Smooth muscle cell (in vitro differentiated cells): ENCODE data around the gene IGLON5. TPM values are rescaled to one million over a fixed set of nuclear protein-coding genes. Genes with fewer than 3 reads are reported as not detected.

Source experiments
- DNase-seq: peaks from one replicate; lab custom pipeline; 2025; ENCODE audit not compliant: unreplicated experiment; lab: John Stamatoyannopoulos, UW
- H2AFZ ChIP-seq: fragments of 200-600 bp; sonication (generic); 2 replicates; pipeline ENCODE4 v1.6.0; 2016; ENCODE audit warnings: antibody characterized with exemption, low read depth, mild to moderate bottlenecking
- H3F3A ChIP-seq: fragments of 200-600 bp; sonication (generic); 2 replicates; pipeline ENCODE4 v1.6.0; 2017; ENCODE audit warnings: antibody characterized with exemption, low read depth
- H3K27ac ChIP-seq: fragments of 200-600 bp; sonication (generic); 2 replicates; pipeline ENCODE4 v1.5.1; 2016; ENCODE audit warnings: low read depth, mild to moderate bottlenecking
- H3K27me3 ChIP-seq: fragments of 200-600 bp; sonication (generic); 2 replicates; pipeline ENCODE4 v1.6.1; 2016; ENCODE audit warnings: low read depth, mild to moderate bottlenecking
- H3K36me3 ChIP-seq: fragments of 200-600 bp; sonication (generic); 2 replicates; pipeline ENCODE4 v1.5.1; 2016; ENCODE audit warnings: low read depth
- H3K4me1 ChIP-seq: fragments of 200-600 bp; sonication (generic); 2 replicates; pipeline ENCODE4 v1.5.1; 2016; ENCODE audit warnings: low read depth
- H3K4me2 ChIP-seq: fragments of 200-600 bp; sonication (generic); 2 replicates; pipeline ENCODE4 v1.6.0; 2016; ENCODE audit warnings: mild to moderate bottlenecking
- H3K4me3 ChIP-seq: fragments of 200-600 bp; sonication (generic); 2 replicates; pipeline ENCODE4 v1.5.1; 2016; ENCODE audit warnings: mild to moderate bottlenecking
- H3K79me2 ChIP-seq: fragments of 200-600 bp; sonication (generic); 2 replicates; pipeline ENCODE4 v1.6.0; 2016; ENCODE audit warnings: low read depth, mild to moderate bottlenecking
- H3K9ac ChIP-seq: fragments of 200-600 bp; sonication (generic); 2 replicates; pipeline ENCODE4 v1.6.0; 2016; ENCODE audit warnings: low read depth
- H3K9me3 ChIP-seq: fragments of 200-600 bp; sonication (generic); replicated peaks from 2 replicates; pipeline ENCODE4 v1.5.1; 2016; ENCODE audit warnings: low read depth
- H4K20me1 ChIP-seq: fragments of 200-600 bp; sonication (generic); 2 replicates; pipeline ENCODE4 v1.6.0; 2016; ENCODE audit warnings: low read depth
- WGBS: methylation state at CpG from one replicate; pipeline ENCODE4 v1.1.7; 2016; ENCODE audit warnings: low lambda C conversion rate; 5-methylcytosine and 5-hydroxymethylcytosine counted together
- polyA plus RNA-seq: library from polyadenylated mRNA; unstranded; fragments of >200 nt; fragmentation: Nextera tagmentation; extraction: Ambion mirVana; gene quantifications from 2 replicates; pipeline ENCODE4 v1.2.1, GENCODE V29; 2016
- total RNA-seq: library from RNA; depleted of rRNA; stranded (reverse); fragments of >200 nt; gene quantifications from 2 replicates; pipeline ENCODE4 v1.2.3, GENCODE V29; 2014
- TF ChIP-seq, protein P1 (sequence below): fragments of 200-600 bp; sonication (generic); IDR thresholded peaks from 2 replicates; pipeline ENCODE4 v1.5.1; 2017; ENCODE audit warnings: borderline replicate concordance, mild to moderate bottlenecking, antibody characterized with exemption; ENCODE audit not compliant: insufficient read depth, poor library complexity, severe bottlenecking

Gene IGLON5
- total and polyA plus RNA-seq, 2 experiments from 2014 or later, result 3.5 to 3.8 TPM

DNA sequence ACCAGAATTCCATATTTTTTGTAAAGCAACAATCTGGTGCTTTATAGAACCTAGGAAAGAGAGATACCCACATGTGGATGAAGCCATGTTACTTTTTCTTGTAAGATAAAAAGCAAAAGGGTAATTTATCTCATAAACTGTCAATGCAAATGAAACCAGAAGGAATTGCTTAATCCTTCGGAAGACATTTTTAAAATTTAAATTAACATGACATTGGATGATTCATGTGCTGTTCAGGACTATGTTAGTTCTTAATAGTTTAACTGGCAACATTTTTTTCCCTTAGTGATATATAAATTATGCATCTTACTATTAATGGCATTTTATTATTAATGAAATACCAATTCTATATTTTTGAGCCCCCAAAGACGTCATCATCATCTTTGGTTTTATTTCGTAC is 25.8 kb upstream of the IGLON5 start:
- no peak for DNase-seq

DNA sequence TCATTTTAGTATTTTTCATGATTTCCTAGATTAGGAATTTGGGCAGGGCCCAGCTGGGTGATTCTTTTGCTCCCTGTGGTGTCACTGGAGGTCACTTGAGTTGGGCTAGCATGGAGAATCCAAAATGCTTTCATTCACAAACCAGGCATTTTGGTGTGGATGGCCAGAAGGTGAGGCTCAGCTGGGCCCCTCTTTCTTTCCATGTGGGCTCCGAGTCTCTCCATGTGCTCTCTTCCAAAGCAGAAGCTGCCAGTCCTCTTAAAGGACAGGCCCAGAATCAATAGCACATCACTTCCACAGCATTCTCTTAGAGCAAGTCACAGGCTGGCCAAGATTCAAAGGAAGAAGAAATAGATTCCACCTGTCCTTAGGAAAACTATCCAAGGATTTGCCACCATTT is 21.8 kb upstream of the IGLON5 start:
- H3F3A ChIP-seq, result no peaks in the 10 kb centered on the region
- H3K9ac ChIP-seq, result no peak overlapping the region
- H3K27ac ChIP-seq, result no peak overlapping the region
- no peak overlapping the region for H3K4me2 ChIP-seq
- H4K20me1 ChIP-seq, result no peaks in the 10 kb centered on the region
- H3K4me1 ChIP-seq, result peaks cover 7% of the 10 kb centered on the region
- no peaks in the 10 kb centered on the region for H3K27me3 ChIP-seq
- H2AFZ ChIP-seq, result no peak overlapping the region
- no peaks in the 10 kb centered on the region for H3K9me3 ChIP-seq
- H3K36me3 ChIP-seq, result no peaks in the 10 kb centered on the region
- TF ChIP-seq, protein P1, sequence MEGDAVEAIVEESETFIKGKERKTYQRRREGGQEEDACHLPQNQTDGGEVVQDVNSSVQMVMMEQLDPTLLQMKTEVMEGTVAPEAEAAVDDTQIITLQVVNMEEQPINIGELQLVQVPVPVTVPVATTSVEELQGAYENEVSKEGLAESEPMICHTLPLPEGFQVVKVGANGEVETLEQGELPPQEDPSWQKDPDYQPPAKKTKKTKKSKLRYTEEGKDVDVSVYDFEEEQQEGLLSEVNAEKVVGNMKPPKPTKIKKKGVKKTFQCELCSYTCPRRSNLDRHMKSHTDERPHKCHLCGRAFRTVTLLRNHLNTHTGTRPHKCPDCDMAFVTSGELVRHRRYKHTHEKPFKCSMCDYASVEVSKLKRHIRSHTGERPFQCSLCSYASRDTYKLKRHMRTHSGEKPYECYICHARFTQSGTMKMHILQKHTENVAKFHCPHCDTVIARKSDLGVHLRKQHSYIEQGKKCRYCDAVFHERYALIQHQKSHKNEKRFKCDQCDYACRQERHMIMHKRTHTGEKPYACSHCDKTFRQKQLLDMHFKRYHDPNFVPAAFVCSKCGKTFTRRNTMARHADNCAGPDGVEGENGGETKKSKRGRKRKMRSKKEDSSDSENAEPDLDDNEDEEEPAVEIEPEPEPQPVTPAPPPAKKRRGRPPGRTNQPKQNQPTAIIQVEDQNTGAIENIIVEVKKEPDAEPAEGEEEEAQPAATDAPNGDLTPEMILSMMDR, result no peak
- 86% methylated on average over 1 of the region's 1 CpG for WGBS
- no peaks in the 10 kb centered on the region for H3K79me2 ChIP-seq
- H3K4me3 ChIP-seq, result no peak overlapping the region
- no peak for DNase-seq

More for the DNA sequence above, 25.8 kb upstream of the IGLON5 start:
- no peaks in the 10 kb centered on the region for H3K9me3 ChIP-seq
- no peak overlapping the region for H3K4me3 ChIP-seq
- no peaks in the 10 kb centered on the region for H3K27me3 ChIP-seq
- no peaks in the 10 kb centered on the region for H3K36me3 ChIP-seq
- no peak overlapping the region for H3K4me2 ChIP-seq
- TF ChIP-seq, protein P1, result no peak
- H4K20me1 ChIP-seq, result no peaks in the 10 kb centered on the region
- H3K27ac ChIP-seq, result no peak overlapping the region
- no peak overlapping the region for H3K9ac ChIP-seq
- no peaks in the 10 kb centered on the region for H3F3A ChIP-seq
- WGBS, result 81% methylated on average over 3 of the region's 3 CpGs
- H2AFZ ChIP-seq, result no peak overlapping the region
- H3K79me2 ChIP-seq, result no peaks in the 10 kb centered on the region
- no peaks in the 10 kb centered on the region for H3K4me1 ChIP-seq

DNA sequence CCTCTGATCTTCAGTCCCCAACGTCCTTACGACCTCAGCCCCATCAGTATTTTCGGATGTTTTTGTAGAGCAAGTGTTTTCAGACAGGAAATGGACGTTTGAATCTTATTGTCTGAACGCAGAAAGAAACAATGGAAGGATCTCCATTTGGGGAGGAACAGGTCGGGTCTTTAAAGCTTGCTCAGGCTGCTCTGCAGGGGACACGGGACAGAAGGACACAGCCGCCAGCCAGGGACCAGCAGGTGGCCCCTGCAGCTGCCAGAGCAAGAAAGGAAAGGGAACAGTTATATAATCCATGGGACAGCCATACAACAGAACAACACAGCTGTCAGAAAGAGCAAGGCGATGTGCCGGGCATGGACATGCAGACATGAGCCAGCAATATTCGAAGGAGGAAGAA is 18.5 kb upstream of the IGLON5 start:
- Histone ChIP-seq H4K20me1 (no peaks in the 10 kb centered on the region), H3K4me1 (peaks cover 7% of the 10 kb centered on the region), H3K27ac (no peak overlapping the region), H3F3A (no peaks in the 10 kb centered on the region), H3K27me3 (peaks cover 4% of the 10 kb centered on the region), H3K9me3 (no peaks in the 10 kb centered on the region), H3K4me3 (no peak overlapping the region), H2AFZ (no peak overlapping the region), H3K4me2 (no peak overlapping the region), H3K36me3 (no peaks in the 10 kb centered on the region), H3K9ac (no peak overlapping the region), H3K79me2 (no peaks in the 10 kb centered on the region)
- DNase-seq, result no peak
- WGBS, result 47% methylated on average over 11 of the region's 11 CpGs
- TF ChIP-seq, protein P1, result no peak

DNA sequence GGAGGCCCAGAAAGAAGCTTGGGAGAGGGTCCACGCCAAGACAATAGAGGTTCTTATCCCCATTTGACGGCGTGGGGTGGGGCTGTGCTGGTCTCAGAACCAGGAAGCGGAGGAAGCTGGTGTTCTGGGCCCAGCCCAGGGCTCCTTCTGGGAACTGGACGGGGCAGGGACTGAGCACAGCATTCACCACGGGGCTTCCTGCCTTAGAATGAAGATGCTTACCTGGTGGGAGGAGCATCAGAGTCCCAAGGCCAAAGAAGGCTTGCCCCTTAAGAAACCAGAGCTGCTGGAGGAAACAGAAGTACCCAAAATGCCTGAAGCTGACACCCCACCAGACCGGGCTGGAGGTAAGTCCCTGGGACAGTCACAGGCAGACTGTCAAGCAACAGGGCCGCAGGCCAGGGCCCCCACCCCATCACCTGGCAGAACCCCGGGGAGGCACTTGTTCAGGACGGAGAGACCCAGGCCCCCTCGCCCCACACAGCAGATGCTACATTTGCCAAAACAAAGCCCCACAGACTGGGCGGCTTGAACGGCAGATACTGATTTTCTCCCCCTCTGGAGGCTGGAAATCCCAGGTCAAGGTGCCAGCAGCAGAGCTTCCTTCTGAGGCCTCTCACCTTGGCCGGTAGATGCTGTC is 17.8 kb upstream of the IGLON5 start:
- no peak overlapping the region for H2AFZ ChIP-seq
- H3K4me1 ChIP-seq, result peaks cover 7% of the 10 kb centered on the region
- TF ChIP-seq, protein P1, result no peak
- H3K9me3 ChIP-seq, result no peaks in the 10 kb centered on the region
- 68% methylated on average over 14 of the region's 14 CpGs for WGBS
- H3K27me3 ChIP-seq, result peaks cover 4% of the 10 kb centered on the region
- H3K79me2 ChIP-seq, result no peaks in the 10 kb centered on the region
- no peak overlapping the region for H3K9ac ChIP-seq
- H3K4me2 ChIP-seq, result no peak overlapping the region
- H3K4me3 ChIP-seq, result no peak overlapping the region
- no peaks in the 10 kb centered on the region for H3F3A ChIP-seq
- no peak overlapping the region for H3K27ac ChIP-seq
- DNase-seq, result no peak
- H4K20me1 ChIP-seq, result no peaks in the 10 kb centered on the region
- H3K36me3 ChIP-seq, result no peaks in the 10 kb centered on the region
